B cell (primary cell): Measurements from ENCODE around the gene PTRH2.

Experiments
- EZH2 ChIP-seq: IDR thresholded peaks from 2 replicates; pipeline ENCODE4 v1.6.1; 2012; ENCODE audit warnings: borderline replicate concordance, low read depth, mild to moderate bottlenecking, moderate library complexity, low read length; ENCODE audit not compliant: insufficient read depth, poor library complexity, severe bottlenecking
- TF ChIP-seq, protein P1 (sequence below): fragments of 200-600 bp; IDR thresholded peaks from one replicate; pipeline ENCODE4 v1.8.0; 2022; ENCODE audit warnings: antibody characterized with exemption, mild to moderate bottlenecking

DNA sequence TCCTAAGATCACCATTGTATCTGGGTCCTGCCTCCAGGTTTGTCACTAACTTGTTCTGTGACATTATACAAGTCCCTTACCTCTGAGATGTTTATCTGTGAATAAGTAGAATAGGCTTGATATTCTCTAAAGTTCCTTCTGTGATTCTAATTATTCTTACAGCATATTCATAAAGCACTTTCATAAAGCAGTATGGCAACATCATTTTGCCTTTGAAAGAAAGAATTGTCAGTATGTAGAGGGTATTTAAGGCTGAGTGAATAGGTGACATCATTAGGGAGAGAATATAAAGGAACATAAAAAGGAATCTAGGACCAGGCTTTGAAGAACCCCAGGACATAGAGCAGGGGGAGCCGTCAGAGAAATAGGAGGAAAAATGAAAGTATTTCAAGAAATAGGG, 15.8 kb upstream of the PTRH2 start:
- TF ChIP-seq, protein P1, sequence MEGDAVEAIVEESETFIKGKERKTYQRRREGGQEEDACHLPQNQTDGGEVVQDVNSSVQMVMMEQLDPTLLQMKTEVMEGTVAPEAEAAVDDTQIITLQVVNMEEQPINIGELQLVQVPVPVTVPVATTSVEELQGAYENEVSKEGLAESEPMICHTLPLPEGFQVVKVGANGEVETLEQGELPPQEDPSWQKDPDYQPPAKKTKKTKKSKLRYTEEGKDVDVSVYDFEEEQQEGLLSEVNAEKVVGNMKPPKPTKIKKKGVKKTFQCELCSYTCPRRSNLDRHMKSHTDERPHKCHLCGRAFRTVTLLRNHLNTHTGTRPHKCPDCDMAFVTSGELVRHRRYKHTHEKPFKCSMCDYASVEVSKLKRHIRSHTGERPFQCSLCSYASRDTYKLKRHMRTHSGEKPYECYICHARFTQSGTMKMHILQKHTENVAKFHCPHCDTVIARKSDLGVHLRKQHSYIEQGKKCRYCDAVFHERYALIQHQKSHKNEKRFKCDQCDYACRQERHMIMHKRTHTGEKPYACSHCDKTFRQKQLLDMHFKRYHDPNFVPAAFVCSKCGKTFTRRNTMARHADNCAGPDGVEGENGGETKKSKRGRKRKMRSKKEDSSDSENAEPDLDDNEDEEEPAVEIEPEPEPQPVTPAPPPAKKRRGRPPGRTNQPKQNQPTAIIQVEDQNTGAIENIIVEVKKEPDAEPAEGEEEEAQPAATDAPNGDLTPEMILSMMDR = no peak
- no peak for TF ChIP-seq EZH2
